SIG-M5 treated with dmso at 0.1 percent for 504 hours (cell line): ENCODE data around the gene SLC25A21.
"Not testable (repeated sequence)": the region's sequence is repeated elsewhere in the genome, so short reads cannot be mapped to it uniquely, and the experiment has no call there.

ENCODE experiments used
- DNase-seq: peaks from one replicate; lab custom pipeline; 2025; ENCODE audit not compliant: unreplicated experiment; lab: John Stamatoyannopoulos, UW

Gene SLC25A21

DNA sequence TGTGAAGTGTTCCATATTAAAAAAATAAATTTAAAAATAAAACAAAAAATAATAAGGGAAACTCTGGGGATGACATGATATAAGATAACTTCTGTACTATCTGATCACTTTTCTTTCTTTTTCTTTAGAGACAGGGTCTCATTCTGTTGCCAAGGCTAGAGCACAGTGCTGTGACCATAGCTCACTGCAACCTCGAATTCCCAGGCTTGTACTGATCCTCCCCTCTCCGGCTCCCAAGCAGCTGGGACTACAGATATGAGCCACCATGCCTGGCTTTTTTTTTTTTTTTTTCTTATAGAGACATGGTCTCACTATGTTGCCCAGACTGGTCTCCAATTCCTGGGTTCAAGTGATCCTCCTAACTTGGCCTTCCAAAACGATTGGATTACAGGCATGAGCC, 14.9 kb upstream of the SLC25A21 start:
- no peak for DNase-seq

DNA sequence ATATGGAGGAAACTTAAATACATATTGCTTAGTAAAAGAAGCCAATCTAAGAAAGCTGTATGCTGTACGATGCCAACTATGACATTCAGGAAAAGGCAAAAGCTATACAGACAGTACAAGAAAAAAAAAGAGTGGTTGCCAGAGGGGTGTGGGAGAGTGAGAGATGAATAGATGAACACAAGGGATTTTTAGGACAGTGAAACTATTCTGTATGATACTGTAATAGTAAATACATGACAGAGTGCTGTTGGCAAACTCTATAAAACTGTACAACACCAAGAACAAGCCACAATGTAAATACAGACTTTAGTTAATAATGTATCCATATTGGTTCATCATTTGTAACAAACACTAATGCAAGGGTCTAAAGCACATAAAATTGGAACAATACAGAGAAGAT, 14.5 kb upstream of the SLC25A21 start:
- no peak for DNase-seq

DNA sequence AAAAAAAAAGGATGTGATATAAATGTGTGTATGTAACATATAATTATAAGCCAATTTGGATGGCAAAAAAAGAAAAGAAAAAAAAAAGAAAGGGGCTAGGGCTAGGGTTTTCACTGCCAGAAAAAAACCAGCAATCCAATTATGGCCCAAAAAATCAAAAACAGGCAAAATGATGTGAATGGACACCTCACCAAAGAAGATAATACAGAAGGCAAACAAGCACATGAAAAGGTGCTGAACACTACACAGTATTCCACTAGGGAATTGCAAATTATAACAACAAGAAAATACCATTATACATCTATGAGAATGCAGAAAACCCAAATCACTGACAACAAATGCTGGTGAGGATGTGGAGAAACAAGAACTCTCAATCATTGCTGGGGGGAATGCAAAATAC, 13.3 kb upstream of the SLC25A21 start:
- DNase-seq: no peak

DNA sequence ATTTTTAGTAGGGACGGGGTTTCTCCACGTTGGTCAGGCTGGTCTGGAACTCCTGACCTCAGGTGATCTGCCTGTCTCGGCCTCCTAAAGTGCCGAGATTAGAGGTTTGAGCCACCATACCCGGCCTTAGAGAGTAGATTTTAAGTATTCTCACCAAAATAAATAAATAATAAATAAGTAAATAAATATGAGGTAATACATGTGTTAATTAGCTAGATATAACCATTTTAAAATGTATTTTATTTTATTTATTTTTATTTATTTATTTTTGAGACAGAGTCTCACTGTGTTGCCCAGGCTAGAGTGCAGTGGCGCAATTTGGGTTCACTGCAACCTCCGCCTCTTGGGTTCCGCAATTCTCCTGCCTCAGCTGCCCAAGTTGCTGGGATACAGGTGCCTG, 12.1 kb upstream of the SLC25A21 start:
- not testable (repeated sequence) for DNase-seq

DNA sequence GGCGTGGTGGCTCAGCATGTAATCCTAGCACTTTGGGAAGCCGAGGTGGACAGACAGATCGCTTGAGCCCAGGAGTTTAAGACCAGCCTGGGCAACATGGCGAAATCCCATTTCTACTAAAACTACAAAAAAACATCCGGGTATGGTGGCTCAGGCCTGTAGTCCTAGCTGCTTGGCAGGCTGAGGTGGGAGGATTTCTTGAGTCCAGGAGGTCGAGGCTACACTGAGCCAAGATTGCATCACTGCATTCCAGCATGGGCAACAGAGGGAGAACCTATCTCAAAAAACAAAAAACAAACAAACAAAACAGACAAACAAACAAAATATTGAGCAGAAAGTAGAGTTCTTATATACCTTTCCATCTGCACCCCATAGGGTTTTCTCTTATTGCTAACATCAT, 9.0 kb upstream of the SLC25A21 start:
- no peak for DNase-seq

DNA sequence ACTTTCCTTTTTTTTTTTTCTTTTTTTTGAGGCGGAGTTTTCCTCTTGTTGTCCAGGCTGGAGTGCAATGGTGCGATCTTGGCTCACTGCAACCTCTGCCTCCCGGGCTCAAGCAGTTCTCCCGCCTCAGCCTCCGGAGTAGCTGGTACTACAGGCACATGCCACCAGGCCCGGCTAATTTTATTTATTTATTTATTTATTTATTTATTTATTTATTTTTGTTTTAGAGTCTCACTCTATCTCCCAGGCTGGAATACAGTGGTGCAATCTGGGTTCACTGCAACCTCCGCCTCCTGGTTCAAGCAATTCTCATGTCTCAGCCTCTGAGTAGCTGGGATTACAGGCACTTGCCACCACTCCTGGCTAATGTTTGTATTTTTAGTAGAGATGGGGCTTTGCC, 8.5 kb upstream of the SLC25A21 start:
- not testable (repeated sequence) for DNase-seq

DNA sequence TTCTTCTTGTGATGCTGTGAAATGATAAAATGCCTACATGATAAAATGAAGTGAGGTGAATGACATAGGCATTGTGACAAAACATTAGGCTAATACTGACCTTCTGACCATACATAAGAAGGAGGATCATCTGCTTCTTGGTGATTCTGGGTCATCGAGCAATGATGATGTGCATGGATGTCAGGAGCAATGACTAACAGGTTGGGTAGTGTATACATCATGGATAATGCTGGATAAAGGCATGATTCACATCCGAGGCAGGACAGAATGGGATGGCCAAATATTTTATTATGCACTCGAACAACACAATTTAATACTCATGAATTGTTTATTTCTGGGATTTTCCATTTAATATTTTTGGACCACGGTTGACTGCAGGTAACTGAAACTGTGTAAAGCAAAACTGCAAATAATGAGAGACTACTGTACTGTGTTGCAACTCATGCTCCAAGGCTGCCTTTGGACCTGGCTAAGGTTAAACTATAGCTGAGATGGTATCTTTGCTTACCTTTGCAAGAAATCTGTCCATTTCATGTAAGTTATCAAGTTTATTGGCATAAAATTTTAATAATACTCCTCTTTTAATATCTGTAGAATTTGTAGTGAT, 7.6 kb upstream of the SLC25A21 start:
- no peak for DNase-seq

DNA sequence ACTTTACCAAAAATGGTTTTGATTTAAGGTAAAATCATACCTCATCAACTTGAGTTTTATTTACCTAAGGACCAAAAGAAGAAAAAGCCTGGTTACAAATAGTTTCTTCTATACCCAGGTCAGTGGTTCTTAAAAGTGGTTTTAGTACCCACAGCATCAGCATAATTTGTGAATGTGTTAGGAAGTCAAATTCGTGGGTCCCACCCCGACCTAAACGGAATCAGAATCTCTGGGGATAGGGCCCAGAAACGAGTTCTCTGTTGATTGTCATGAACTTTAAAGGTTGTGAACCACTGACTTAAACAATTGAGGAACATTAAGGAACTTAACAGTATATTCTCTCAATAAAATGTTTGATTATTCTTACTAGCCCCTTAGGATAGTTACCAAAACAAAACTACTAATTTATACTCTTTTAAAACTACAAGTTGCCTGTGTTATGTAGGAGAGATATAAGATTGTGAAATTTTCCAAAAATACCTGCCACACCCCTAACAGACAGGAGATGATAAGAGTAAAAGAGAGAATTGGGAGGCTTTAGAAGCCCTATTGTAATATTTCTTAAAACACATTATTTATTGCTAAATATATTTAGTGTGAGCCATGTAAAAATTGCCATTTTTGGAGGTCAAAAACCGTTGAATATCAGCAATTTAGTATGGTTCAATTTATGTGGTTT, 669 bp upstream of the SLC25A21 start:
- no peak for DNase-seq

DNA sequence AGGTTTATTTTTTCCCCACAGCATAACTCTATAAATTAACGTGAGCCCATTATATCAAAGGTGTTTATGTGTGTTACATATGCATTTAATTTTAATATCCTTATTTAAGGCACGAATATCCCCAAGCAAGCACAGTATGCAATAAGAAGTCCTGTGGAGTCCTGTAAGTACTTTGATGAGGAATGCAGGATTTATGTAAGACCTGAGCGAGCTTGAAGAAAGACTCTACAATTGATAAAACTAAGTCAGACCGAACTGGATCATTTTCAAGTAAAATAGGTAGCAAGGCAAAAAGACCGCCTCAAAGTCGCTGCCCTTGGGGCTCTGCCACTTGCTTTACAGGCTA, 755 bp downstream of the SLC25A21 start:
- no peak for DNase-seq

DNA sequence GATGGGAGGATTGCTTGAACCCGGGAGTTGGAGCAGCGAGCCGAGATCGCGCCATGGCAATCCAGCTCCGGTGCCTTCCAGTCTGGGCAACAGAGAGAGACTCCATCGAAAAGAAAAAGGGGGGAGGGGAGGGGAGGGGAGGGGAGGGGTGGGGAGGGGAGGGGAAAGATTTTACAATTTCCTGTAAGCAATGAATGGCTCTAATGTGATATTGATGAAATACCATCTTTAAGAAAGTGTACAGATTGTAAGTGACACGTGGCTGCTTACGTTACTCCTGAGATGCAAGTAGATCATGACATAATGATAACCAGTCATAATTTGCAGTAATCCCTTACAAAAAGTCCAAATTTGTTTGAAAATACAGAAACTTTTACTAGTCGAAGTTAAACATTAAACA, 1.4 kb downstream of the SLC25A21 start:
- DNase-seq: no peak

DNA sequence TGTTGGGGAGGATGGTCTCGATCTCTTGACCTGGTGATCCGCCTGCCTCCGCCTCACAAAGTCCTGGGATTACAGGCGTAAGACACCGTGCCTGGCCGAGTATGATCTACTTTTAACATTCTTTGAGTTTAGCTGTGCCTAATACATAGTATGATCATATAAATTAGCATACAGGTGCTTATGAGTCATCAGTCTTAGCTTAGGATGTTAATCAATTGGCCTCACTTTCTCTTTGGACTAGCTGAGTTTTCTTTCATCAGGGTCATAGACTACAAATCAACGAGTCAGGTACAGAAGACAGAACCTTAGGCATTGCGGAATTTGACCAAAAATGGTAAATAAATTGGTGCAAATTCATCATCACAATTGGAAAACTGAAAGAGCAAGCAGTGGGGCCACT, 2.2 kb downstream of the SLC25A21 start:
- no peak for DNase-seq

DNA sequence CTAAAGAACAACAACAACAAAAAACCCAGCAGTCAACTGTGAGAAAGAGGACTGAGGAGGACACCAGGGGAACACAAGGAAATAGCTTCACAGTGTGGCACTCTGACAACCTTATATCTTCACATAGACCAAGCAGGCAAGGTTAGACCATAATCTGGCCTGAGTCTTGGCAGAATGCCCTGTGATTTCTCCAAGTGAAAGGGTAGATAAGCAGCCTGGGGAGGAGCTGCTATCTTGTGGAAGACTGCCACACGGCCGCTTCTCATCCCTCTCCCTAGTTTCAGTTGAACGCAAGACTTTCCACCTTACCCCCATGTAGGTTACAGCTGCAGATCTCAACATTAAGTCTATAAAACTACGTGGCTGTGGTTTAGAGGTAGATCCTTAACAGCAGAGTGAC, 3.7 kb downstream of the SLC25A21 start:
- DNase-seq: no peak

DNA sequence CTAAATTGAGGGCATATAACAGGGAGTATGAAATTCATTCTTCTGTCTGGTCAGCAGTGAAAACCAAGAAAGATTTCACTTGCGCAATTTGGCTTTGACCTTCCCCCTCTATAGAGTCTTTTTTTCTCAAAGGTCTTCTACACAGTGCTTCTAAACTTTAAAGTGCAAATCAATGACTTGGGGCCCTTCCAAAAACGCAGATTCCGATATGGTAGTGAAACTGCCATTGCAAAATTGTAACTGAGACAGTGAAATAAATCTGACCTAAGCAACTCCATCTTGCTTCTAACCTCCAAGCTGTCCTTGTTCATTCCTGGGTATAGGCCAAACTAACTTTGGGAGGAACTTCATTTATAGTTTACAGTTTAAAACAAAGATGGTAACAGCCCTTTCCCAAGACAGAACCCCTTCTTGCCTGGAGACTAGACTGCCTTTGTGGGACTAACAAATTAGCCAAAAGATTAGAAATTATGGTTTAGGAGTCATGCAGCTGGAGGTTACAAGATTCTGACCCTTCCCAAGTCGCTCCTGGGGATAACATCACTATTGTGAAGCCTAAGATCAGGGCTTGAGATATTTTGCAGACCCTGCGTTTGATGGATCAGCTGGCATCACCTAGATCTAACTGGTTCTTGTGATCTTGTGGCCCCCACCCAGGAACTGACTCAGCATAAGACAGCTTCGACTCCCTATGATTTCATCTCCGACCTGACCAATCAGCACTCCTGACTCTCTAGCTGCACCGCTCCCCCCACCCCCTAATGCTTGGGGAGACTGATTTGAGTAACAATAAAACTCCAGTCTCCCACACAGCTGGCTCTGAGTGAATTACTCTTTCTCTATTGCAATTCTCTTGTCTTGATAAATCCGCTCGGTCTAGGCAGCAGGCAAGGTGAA, 5.0 kb downstream of the SLC25A21 start:
- no peak for DNase-seq

DNA sequence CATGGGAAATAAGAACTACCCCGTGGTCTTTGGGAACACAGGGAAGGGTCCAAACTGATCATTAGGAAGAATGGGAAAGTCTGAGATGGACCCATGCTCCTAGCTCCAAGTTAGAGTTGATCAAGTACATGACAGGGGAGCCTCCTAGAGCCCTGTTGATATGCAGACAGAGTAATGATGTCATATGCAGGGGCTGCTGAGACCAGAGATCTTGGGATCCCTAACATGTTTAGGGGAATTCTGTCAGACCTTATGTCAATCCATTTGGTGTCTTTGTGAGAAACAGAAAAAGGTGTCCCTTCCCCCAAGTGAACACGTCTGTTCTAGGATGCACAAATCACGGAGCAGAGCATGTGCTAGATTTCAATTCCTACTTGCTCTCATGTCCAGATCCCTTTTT, 6.6 kb downstream of the SLC25A21 start:
- no peak for DNase-seq

DNA sequence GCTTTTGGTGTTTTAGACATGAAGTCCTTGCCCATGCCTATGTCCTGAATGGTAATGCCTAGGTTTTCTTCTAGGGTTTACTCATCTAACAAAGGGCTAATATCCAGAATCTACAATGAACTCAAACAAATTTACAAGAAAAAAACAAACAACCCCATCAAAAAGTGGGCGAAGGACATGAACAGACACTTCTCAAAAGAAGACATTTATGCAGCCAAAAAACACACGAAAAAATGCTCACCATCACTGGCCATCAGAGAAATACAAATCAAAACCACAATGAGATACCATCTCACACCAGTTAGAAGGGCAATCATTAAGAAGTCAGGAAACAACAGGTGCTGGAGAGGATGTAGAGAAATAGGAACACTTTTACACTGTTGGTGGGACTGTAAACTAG, 10.1 kb downstream of the SLC25A21 start:
- not testable (repeated sequence) for DNase-seq

DNA sequence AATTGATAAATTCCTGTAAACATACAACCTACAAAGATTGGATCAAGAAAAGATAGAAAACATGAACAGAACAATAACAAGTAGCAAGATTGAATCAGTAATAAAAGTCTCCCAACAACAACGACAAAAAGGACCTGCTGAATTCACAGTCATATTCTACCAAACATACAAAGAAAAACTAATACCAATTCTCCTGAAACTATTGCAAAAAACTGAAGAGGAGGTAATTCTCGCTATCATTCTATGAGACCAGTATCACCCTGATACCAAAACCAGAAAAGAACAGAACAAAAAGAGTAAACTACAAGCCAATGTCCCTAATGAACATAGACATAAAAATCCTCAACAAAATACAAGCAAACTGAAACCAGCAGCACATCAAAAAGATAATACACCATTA, 14.4 kb downstream of the SLC25A21 start:
- no peak for DNase-seq

DNA sequence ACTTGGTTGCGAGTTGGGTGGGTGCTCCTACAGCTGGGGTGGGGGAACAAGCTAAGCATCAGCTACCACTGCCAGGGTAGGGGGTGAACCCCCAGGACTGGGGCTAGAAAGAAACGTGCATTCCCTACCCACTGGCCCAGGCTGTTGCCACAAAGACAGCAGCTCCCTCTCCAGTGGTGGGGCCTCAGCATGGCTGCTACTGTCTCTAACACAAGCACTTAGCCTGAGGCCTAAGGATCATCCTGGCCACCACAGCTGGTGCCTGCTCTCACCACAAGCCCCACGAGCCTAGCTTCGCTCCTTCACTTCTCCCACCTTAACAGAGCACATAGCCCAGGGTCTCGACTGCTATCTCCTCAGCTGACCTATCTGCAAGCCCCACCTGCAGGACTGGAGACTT, 18.9 kb downstream of the SLC25A21 start:
- DNase-seq: no peak

DNA sequence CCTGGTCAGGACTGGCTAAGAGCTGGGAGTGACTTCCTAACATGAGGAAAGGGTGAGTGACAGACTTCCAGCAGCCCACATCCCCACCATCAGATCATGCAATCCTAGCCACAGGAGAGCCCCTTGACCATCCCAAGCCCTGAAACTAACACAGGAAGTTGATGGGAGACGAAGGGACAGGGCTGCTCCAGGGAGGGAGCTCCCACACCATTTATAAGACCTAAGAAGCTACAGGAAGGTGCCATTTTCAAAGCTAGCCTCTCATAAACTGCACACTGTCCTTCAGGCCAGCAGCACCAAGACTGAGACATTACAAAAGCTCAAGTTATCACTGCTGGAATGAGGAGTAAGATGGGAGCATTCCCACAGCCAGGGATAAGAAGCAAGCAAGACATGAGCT, 19.4 kb downstream of the SLC25A21 start:
- no peak for DNase-seq

DNA sequence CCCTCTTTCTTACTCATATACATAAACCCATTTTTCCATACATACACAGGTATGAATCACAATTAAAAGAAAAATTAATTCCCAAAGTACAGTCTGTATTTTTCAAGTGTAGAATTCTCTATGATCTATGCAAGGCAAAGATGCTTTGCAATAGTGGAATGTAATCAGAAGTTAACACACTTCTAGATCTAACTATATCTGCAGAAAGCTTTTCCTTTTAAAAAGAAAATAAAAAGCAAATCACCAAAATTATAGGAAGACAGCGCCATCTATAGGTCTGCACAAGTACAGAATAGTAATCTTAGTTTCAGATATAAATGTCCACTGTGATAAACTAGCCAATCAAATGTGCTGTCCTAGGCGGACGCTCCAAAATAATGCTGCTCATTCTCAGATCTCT, 22.0 kb downstream of the SLC25A21 start:
- peak; percentile 42 for DNase-seq

DNA sequence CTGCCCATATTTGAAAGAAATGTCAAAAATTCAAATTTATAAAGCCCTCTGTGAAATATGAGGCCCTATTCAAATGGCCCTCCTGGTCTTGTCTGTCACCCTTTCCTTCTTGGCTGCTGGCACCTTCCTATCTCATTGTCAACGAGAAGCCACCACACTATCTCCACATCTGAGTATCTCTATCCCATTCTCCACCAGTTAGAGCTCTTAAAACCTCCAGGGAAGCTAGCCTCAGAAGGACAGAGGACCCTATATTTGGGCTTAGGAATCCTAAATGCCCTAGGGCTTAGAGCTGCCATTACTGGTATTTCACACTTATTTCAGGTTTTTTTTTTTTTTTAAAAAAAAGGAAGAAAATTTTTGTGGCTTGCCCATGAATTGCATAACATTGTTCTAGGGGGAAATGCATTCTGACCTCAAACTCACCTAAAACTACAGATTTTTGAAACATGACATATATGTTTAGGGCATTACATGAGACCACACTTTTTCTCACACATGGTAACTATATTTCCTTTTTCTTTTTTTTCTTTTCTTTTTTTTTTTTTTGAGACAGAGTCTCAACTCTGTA, 25.0 kb downstream of the SLC25A21 start:
- peak; percentile 27 for DNase-seq

DNA sequence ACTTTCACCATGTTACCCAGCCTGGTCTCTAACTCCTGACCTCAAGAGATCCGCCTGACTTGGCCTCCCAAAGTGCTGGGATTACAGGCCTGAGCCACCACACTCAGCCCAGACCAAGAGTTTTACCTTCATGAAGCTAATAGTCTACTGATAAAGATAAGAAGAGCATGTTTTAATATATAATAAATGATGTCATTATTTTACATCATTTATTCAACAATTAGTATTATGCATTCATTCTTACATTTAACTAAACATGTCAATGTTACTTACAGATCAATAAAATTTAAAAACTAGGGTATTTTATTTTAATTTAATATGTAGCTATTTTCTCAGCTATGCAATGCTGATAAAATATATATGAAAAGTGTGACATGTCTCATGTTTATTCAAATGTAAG, 26.0 kb downstream of the SLC25A21 start:
- DNase-seq: not testable (repeated sequence)

DNA sequence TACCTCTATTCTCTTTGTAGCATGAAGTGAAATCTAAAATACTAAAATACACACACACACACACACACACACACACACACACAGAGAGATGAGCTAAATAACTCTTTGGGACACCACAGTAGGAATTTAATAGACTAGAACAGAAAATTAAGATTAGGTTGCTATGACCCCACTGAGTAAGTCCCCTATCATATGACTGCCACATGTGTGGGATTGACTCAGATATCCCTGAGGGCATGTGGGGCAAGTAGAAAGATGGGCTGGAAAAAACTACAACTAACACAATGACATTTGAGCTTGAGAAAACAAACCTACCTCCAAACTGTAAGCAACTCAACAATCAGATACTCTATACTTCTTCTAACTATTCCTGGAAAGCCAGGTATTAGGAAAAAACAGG, 27.0 kb downstream of the SLC25A21 start:
- DNase-seq: no peak
